Left lung (tissue), 10 donors: ENCODE measurements around the gene MAN2A1. TPM values are rescaled to one million over a fixed set of nuclear protein-coding genes. Genes with fewer than 3 reads are reported as not detected.
A peak's percentile ranks its signal among the peaks of the same experiment; 100 is the strongest.

Experiments
- ATAC-seq: fragments of 200-7000 bp; cut with Tn5 transposase; one replicate; pipeline ENCODE4 v1.9.1; 2020; ENCODE audit warnings: moderate library complexity
- DNase-seq, 4 donors: peaks; one replicate each; pipeline ENCODE4 v3.0.0-alpha.2; 2013 to 2020
- H3K27ac ChIP-seq, 2 donors: fragments of 200-600 bp; sonication (generic) in 1 of 2; one replicate each; pipeline versions ENCODE4 v1.5.0 to v1.8.0; 2020 to 2021
- H3K27me3 ChIP-seq, 2 donors: fragments of 200-600 bp; sonication (generic) in 1 of 2; one replicate each; pipeline versions ENCODE4 v1.5.0 to v1.8.0; 2020 to 2021
- H3K36me3 ChIP-seq, 2 donors: fragments of 200-600 bp; sonication (generic) in 1 of 2; one replicate each; pipeline versions ENCODE4 v1.5.0 to v1.8.0; 2020 to 2021
- H3K4me1 ChIP-seq, 2 donors: fragments of 200-600 bp; one replicate each; pipeline ENCODE4 v1.8.0; 2021
- H3K4me3 ChIP-seq, 2 donors: fragments of 200-600 bp; sonication (generic) in 1 of 2; one replicate each; pipeline versions ENCODE4 v1.5.0 to v1.8.0; 2020 to 2021; ENCODE audit warnings: mild to moderate bottlenecking in 1 of 2
- H3K9me3 ChIP-seq, 2 donors: fragments of 200-600 bp; sonication (generic) in 1 of 2; one replicate each; pipeline versions ENCODE4 v1.5.0 to v1.8.0; 2020 to 2021
- intact Hi-C, 2 donors: fragments of 100-400 bp; cut with DNase I; formaldehyde crosslinking; loops; one replicate each; pipeline versions ENCODE4 v1.11.2 to v1.14.2; 2022
- polyA plus RNA-seq, 6 donors: library from polyadenylated mRNA; unstranded; fragments of 120-200 nt; gene quantifications; one replicate each; pipeline ENCODE4 v1.2.1, GENCODE V29; 2013; ENCODE audit not compliant: insufficient read length in 6 of 6
- total RNA-seq, 2 donors: library from RNA; stranded (reverse); fragmentation: NEBNext Ultra II Directional; extraction: Animal tissue kit (Norgen Biotek cat#: 25700); gene quantifications; one replicate each; pipeline ENCODE4 v1.2.1, GENCODE V29; 2021
- TF ChIP-seq, protein P1 (sequence below), 2 donors: fragments of 200-600 bp; sonication (generic) in 1 of 2; IDR thresholded peaks; one replicate each; pipeline versions ENCODE4 v1.5.0 to v1.8.0; 2021; ENCODE audit warnings: antibody characterized with exemption in 2 of 2
- donor health status: DM: no; HTN: yes; CAD: no.
- donor health status: DM: no; HTN: no; CAD: no.

Gene MAN2A1
- total and polyA plus RNA-seq, 8 donors, result 42.2 to 54.7 (median 47.9) TPM

DNA sequence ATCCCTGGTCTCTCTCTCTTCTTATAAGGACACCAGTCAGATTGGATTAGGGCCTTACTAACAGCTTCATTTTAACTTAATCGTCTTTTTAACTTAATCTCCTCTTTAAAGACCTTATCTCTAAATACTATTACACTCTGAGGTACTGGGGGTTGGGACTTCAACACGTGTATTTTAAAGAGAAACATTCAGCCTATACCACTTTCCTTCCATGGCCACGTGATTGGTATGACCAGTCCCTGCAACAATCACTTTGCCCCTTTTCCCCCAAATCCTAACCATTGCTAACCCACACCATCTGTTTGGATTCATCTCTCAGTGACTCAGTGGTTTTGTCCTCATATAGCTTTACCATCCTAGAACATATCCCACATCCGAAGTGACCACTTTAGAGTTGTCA lies 3.8 kb upstream of the MAN2A1 start:
- intact Hi-C loops, result no loop called here
- no peaks in the 10 kb centered on the region for H3K36me3 ChIP-seq
- H3K4me1 ChIP-seq, result peaks cover 0 to 3% of the 10 kb centered on the region in 2 donors
- ATAC-seq (no peak), DNase-seq (no peak)
- TF ChIP-seq, protein P1, sequence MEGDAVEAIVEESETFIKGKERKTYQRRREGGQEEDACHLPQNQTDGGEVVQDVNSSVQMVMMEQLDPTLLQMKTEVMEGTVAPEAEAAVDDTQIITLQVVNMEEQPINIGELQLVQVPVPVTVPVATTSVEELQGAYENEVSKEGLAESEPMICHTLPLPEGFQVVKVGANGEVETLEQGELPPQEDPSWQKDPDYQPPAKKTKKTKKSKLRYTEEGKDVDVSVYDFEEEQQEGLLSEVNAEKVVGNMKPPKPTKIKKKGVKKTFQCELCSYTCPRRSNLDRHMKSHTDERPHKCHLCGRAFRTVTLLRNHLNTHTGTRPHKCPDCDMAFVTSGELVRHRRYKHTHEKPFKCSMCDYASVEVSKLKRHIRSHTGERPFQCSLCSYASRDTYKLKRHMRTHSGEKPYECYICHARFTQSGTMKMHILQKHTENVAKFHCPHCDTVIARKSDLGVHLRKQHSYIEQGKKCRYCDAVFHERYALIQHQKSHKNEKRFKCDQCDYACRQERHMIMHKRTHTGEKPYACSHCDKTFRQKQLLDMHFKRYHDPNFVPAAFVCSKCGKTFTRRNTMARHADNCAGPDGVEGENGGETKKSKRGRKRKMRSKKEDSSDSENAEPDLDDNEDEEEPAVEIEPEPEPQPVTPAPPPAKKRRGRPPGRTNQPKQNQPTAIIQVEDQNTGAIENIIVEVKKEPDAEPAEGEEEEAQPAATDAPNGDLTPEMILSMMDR (IDR thresholded peaks at IDR 0.05), result no peak
- no peaks in the 10 kb centered on the region for H3K9me3 ChIP-seq
- no peaks in the 10 kb centered on the region for H3K27me3 ChIP-seq
- no peak overlapping the region for H3K4me3 ChIP-seq
- no peak overlapping the region for H3K27ac ChIP-seq

DNA sequence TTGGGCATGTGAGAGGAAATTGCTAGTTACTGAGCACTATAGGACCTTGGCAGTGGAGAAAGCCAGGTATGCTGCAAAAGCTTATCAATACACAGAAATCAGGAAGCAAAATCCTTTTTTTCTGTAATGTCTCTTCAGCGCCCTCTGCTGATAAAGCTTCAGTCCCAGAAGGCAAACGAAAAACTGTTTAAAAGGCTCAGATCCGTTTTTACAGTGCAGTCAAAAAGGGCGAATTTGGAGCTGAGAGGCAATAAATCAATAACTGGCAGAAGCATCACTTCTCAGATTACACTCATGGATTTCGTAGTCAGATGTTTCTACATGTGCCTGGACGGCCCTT lies 1.1 kb upstream of the MAN2A1 start:
- Histone ChIP-seq H3K4me3 (peak overlapping the region; percentile 90 to 91), H3K4me1 (peaks cover 11 to 26% of the 10 kb centered on the region in 2 donors), H3K27ac (peak overlapping the region; percentile 97 to 98), H3K36me3 (no peaks in the 10 kb centered on the region), H3K27me3 (no peaks in the 10 kb centered on the region), H3K9me3 (no peaks in the 10 kb centered on the region)
- intact Hi-C loops, result no loop called here
- ATAC-seq (no peak), DNase-seq (peak in 1 of 4 donors; percentile 28)
- TF ChIP-seq, protein P1 (IDR thresholded peaks at IDR 0.05), result peak; percentile 47 to 48

DNA sequence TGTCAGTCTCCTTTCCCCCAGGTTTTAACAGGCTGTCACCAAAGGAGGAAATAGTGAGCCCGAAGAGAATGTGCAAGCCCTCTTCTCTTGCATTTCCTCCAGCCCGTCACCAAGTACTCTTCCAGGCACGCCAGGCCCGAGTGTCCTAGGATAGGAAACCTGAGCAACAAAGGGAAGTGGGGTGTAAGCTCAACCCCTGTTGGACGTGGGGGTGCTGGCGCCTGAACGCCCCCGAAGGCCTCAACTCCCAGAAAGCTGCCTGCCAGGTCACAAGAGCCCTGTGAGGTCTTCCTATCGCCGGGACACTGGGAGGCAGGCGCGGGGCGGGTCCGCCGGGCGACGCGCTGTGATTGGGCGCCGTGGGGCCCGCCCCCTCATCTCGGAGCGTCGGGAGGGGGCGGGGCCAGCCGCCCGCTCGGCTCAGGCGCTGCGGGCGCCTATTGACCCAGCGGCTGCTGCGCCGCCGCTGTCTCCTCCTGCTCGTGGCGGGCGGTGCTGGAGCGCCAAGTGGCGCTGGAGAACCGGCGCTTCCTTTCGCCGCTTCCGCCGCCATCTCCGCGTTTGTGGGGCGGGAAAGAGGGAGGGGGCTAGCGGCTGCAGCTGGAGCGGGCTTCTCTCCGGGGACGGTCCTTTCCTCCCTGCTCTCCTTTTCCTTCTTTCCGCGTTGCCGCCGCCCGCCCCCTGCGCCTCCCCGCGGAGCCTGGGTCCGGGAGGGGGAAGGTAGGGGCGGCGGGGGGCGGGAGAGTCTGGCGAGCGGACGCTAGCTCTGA lies 572 bp upstream of the MAN2A1 start:
- ATAC-seq (peak; percentile 92), DNase-seq (peak; percentile 88 to 95 (median 93))
- no peaks in the 10 kb centered on the region for H3K27me3 ChIP-seq
- TF ChIP-seq, protein P1 (IDR thresholded peaks at IDR 0.05), result peak in 1 of 2 donors; percentile 28
- peaks cover 11 to 32% of the 10 kb centered on the region in 2 donors for H3K4me1 ChIP-seq
- peak overlapping the region; percentile 97 to 98 for H3K27ac ChIP-seq
- peak overlapping the region; percentile 90 to 91 for H3K4me3 ChIP-seq
- intact Hi-C loops, result no loop called here
- no peaks in the 10 kb centered on the region for H3K9me3 ChIP-seq
- H3K36me3 ChIP-seq, result no peaks in the 10 kb centered on the region

DNA sequence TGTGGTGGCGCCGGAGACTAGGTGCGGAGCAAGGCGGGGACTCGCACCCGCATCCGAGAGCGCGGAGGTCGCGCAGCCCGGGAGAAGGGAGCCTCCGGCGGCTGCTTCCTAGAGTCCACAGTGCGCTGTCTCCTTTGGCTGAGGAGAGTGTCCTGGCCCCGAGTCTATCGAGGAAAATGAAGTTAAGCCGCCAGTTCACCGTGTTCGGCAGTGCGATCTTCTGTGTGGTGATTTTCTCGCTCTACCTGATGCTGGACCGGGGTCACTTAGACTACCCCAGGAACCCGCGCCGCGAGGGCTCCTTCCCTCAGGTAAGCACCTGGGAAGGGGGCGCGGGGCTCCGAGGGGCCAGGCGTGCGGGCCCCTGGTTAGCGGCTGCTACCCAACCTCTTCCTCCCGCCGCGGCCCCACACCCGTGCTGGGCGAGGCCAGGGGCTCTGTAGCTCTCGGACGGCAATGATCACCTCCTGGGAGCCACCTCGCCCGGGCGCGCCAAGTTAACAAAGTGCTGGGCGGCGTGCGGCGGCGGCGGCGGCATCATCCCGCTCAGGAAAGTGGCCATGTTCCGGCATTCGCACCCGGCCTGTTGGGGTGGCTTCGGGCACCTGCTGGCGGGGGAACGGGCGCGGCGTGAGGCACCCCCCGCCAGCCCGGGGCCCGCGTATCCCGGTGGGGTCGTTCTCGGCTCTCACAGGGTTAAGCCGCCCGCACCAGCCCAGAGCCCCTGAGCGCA lies 681 bp downstream of the MAN2A1 start:
- H3K9me3 ChIP-seq, result no peaks in the 10 kb centered on the region
- intact Hi-C loops, result no loop called here
- peak overlapping the region; percentile 90 to 91 for H3K4me3 ChIP-seq
- H3K4me1 ChIP-seq, result peaks cover 21 to 44% of the 10 kb centered on the region in 2 donors
- H3K27ac ChIP-seq, result peak overlapping the region; percentile 97 to 98
- H3K27me3 ChIP-seq, result no peaks in the 10 kb centered on the region
- TF ChIP-seq, protein P1 (IDR thresholded peaks at IDR 0.05), result no peak
- peak; percentile 20 for ATAC-seq
- H3K36me3 ChIP-seq, result no peaks in the 10 kb centered on the region
- peak; percentile 23 to 91 (median 48) for DNase-seq

DNA sequence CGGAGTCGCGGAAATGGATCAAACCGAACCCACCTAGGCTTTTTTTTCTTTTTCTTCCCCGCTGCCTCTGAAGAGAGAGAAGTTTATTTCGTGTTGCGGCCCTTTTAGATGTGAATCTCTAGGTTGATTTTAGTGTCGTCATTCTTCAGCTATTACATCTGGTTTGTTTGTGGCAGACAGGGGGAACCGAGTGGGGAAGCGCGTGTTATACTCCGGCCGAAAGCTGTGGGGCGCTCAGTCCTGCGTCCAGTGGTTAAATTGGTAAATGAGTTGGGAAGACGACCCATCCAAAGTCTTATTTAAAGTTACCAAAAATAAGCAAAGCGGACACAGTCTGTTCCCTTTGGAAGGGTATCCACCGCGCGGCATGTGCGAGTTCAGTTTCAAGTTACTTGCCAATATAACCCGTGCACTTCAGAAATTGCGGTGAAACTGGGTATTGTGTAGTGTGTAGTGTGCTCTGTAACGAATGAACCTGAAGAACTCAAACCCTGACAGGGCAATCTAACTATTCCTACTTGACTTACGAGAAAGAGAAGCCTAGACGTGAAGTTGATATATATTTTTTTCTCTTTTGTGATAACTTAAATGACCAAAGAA lies 1.3 kb downstream of the MAN2A1 start:
- no peaks in the 10 kb centered on the region for H3K27me3 ChIP-seq
- peak overlapping the region; percentile 90 to 91 for H3K4me3 ChIP-seq
- no peaks in the 10 kb centered on the region for H3K9me3 ChIP-seq
- TF ChIP-seq, protein P1 (IDR thresholded peaks at IDR 0.05), result peak; percentile 43 to 54
- ATAC-seq (peak; percentile 57), DNase-seq (peak; percentile 76 to 89 (median 84))
- H3K4me1 ChIP-seq, result peaks cover 21 to 51% of the 10 kb centered on the region in 2 donors
- H3K27ac ChIP-seq, result peak overlapping the region; percentile 97 to 98
- no peaks in the 10 kb centered on the region for H3K36me3 ChIP-seq
- intact Hi-C loops, result no loop called here
